Measurements from ENCODE around the gene ATXN1.

The ATXN1 gene

DNA sequence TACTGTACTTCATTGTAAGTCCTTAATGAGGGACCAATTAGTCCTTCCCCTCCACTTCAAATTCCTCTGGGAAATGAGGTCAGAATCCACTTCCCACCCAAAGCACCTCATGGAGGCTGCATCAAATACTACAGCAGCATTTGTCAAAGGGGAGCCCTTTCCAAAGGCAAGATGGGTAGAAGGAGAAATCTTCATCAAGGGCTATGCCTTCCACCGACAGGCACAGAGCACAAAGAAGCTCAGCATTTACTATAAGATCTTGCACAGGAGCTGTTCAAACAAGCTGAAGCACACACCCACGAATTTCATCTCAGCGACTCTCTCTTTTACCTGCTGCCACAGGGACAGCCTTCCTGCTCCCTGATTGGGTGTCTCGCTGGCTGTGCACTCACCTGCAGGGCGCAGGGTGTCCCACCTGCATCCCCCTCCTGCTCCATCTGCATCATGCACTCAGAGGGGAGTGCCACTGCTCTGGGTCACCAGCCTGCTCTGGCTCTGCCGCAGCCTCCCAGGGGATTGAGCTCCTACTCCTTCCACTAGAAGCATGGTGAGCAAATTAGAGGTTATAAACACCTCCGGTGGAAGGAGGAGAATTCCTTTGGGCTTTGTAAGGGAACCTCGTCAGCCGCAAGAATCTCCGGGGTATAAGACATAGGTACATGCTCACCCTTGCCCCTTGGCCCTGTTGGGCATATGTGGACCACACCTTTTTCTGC is 164.5 kb downstream of the ATXN1 start:
- DNase-seq: no peak

- no peak for DNase-seq
These were observed 165.6 kb downstream of the ATXN1 start for GRCh38 chr6:16595514-16596120.

GRCh38 chr6:16594849-16595248 is 166.4 kb downstream of the ATXN1 start:
- no peak for DNase-seq

- no peak for DNase-seq
These were observed 168.9 kb downstream of the ATXN1 start for GRCh38 chr6:16592223-16592911.

DNA sequence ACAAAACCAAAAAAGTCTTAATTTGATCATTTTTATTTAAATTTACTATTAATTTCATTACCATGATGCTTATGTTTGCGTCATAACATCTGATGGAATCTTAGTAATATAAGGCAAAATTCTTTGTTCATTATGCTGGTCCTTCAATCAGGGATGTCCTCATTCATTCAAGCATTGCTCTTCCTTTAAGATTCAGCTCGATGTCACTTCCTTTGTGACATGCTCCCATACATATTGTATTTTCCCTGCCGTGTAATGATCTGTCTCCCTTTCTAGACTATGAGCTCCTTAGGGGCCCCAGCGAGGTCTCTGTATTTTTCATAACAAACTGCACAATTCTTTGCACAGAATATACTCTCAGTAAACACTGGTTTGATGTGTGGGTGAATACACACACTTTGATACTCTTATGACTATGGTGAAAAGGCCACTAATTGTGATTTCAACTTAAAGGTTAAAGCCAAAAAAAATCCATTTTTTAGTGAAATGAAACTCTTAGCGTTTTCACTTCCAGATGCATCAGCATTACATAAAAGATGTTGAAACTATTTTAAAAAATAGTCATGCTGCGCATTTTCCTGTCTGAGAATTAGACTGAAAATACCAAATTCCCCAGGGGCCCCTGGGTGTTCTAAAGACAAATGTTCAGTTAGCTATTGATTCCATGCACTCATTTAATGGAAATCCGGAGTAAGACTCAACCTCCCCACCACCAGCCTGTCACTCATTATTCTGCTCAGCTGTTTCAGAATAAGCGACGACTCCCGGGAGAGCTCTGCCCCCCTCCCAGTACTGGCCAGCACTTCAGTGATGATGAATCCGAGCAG is 169.7 kb downstream of the ATXN1 start:
- no peak for DNase-seq

- DNase-seq: peak in 1 of 2 donors; percentile 30
These were observed 175.5 kb downstream of the ATXN1 start for GRCh38 chr6:16585805-16586204.

- no peak for DNase-seq
These were observed 178.0 kb downstream of the ATXN1 start for GRCh38 chr6:16583144-16583762.

DNA sequence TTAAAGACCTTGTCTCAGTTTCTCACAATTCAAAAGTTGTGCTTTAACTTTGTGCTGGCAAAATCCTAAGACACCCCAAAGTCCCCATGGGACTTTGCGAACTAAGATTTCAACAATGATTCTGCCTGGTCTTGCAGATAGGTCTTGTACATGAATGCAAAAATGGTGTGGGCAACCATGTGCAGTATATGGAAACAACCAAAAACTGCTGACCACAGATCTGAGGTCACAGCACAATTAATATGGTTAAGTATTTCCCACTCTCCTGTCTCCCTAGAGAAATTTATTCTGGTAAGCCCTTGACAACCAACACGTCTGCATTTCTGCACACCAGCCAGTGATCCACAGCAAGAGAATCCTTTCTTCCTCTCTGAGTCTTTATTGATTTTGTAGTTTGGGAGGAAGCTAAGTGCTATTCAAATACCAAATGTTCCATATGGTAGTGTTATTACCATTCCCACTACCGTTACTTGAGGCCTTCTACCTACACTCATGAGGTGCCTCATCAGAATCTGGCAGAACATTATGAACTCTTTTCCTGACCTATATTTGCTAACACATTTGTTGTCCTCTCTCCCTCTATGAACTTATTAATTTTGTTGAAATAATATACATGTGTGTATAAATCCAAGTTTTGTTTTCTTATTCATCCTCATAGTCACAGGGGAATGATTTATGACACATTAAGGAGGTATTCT is 178.7 kb downstream of the ATXN1 start:
- no peak for DNase-seq

- no peak for DNase-seq
These were observed 182.5 kb downstream of the ATXN1 start for GRCh38 chr6:16578695-16579285.

- no peak for DNase-seq
These were observed 184.6 kb downstream of the ATXN1 start for GRCh38 chr6:16576451-16577368.

GRCh38 chr6:16575655-16576054 is 185.6 kb downstream of the ATXN1 start:
- no peak for DNase-seq

- no peak for DNase-seq
These were observed 188.3 kb downstream of the ATXN1 start for GRCh38 chr6:16572943-16573342.

- DNase-seq: no peak
These were observed 188.9 kb downstream of the ATXN1 start for GRCh38 chr6:16572317-16572716.

DNA sequence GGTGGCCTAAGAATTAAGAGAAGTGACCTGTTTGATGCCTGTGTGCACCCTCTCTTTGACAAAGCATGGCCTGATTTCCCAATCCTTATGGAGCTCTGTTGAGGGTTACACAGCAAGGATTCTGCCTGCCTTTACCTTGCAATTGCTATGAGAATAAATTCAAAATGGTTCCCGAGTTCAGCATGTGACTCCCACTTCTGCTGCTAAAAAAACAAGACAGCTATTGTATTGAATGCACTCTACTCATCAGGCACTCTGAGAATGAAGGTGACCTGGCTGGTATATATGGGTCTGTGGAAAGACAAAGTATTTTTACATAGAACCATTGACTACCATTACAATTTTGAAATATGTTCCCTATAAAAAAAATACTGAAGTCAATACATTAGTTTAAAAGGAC is 190.3 kb downstream of the ATXN1 start:
- DNase-seq: no peak

GRCh38 chr6:16570221-16570553 is 191.1 kb downstream of the ATXN1 start:
- DNase-seq: no peak

DNA sequence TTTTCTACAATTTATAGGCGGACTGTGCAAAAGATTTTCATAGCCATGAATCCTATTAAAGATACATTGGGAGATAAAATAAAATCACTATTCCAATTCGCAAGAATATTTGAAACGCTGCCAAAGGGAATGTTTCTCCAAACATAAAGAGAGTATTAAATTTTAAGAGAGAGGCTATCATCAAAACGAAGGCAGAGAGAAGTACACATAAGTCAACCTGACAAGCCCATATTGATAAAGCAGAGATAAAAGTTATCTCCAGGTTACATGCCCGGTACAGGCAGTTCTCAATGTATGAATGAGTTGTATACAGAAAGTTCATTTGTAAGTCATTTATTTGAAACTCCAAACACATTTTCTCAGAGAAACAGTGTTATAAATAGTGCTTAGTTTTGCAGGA is 193.1 kb downstream of the ATXN1 start:
- no peak for DNase-seq

- no peak for DNase-seq
These were observed 194.2 kb downstream of the ATXN1 start for GRCh38 chr6:16567071-16567470.

- no peak for DNase-seq
These were observed 196.8 kb downstream of the ATXN1 start for GRCh38 chr6:16564436-16564835.

DNA sequence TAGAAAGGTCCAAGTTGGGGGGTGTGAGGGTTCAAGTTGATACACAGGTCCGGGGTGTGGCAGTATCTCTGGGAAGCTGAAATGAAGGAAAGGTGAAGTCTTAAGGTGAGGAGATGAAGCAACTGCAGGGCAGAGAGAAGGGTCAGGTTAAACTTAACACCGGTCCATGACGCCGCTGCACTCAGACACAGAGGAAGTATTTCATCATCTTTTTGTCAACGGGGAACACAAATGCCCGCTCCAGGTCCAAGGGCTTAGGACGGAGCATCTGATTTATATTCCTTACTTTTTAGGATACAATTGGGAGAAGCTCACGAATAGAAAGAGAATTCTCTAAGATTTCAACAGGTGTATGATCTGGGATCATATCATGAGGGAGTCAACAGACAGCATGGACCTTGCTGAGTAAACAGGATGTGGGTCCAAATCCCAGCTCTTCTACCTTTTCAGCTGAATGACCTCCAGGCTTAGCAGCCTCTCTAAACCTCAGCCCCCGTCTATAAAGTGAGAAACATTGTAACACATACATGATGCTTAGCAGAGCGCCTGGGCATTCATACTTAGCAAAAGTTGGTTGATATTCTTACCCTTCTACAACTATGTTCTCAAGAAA is 197.5 kb downstream of the ATXN1 start:
- DNase-seq: no peak

- DNase-seq: no peak
These were observed 198.8 kb downstream of the ATXN1 start for GRCh38 chr6:16562498-16562897.

All from CD4-positive, alpha-beta T cell treated with Interleukin-4 for 1 hour (primary cell).